Right ventricle myocardium inferior (tissue), 1 donor: ENCODE measurements around the gene PAK4. TPM values are rescaled to one million over a fixed set of nuclear protein-coding genes. Genes with fewer than 3 reads are reported as not detected.

ENCODE experiments used
- ATAC-seq: fragments of 200-7000 bp; cut with Tn5 transposase; one replicate; pipeline ENCODE4 v1.9.1; 2020; ENCODE audit warnings: mild to moderate bottlenecking, moderate library complexity
- DNase-seq: peaks from one replicate; pipeline ENCODE4 v3.0.0; 2021; ENCODE audit errors: missing footprints
- intact Hi-C: fragments of 100-400 bp; cut with DNase I; formaldehyde crosslinking; loops from one replicate; pipeline ENCODE4 v1.11.0; 2022
- total RNA-seq: library from RNA; stranded (reverse); fragmentation: NEBNext Ultra II Directional; extraction: Animal tissue kit (Norgen Biotek cat#: 25700); gene quantifications from one replicate; pipeline ENCODE4 v1.2.1, GENCODE V29; 2021
- donor health status: DM: no; HTN: yes; CAD: no; lungs with severe emphysema.

PAK4 gene
- total RNA-seq, 1 donor from 2014 or later: 16.2 TPM

- no peak for ATAC-seq
- intact Hi-C loops: no loop called here
- no peak for DNase-seq
Measured at GRCh38 chr19:39156326-39157230, 31.0 kb downstream of the PAK4 start.

GRCh38 chr19:39157275-39157996, 31.9 kb downstream of the PAK4 start:
- ATAC-seq: no peak
- intact Hi-C loops: no loop called here
- no peak for DNase-seq

- no peak for ATAC-seq
- intact Hi-C loops: no loop called here
Measured at GRCh38 chr19:39157997-39158389, 32.4 kb downstream of the PAK4 start.

DNA sequence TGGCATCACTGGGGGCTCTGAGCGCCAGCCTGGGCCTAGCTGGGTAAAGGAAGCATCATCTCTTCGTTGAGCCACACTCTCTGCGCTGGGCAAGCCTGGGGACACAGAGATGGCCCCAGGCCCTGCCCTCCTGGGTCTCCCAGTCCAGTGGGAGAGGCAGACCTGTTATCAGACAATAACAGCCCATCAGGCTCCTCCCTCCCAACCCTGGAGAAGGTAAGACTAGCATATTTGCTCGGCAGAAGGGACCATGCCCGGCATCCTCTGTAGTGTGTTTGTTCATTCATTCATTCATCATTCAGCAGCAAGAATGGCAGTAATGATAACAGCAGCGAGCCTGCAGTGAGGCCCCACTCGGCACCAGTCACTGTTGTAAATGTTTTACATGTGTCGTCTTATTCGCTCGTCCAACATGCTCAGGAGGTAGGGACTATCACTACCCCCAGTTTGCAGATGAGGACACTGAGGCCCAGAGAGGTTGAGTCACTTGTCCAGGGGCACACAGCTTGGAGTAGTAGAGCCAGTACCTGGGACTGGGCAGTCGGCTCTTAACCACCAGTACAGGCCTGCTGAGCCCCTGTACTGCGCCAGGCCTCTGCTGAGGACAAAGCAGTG, 33.2 kb downstream of the PAK4 start:
- ATAC-seq (no peak), DNase-seq (no peak)
- intact Hi-C loops: no loop called here

More at GRCh38 chr19:39157997-39158389, 32.4 kb downstream of the PAK4 start:
- no peak for DNase-seq

GRCh38 chr19:39160523-39160861, 34.9 kb downstream of the PAK4 start:
- intact Hi-C loops: no loop called here
- peak; percentile 66 for ATAC-seq
- no peak for DNase-seq

DNA sequence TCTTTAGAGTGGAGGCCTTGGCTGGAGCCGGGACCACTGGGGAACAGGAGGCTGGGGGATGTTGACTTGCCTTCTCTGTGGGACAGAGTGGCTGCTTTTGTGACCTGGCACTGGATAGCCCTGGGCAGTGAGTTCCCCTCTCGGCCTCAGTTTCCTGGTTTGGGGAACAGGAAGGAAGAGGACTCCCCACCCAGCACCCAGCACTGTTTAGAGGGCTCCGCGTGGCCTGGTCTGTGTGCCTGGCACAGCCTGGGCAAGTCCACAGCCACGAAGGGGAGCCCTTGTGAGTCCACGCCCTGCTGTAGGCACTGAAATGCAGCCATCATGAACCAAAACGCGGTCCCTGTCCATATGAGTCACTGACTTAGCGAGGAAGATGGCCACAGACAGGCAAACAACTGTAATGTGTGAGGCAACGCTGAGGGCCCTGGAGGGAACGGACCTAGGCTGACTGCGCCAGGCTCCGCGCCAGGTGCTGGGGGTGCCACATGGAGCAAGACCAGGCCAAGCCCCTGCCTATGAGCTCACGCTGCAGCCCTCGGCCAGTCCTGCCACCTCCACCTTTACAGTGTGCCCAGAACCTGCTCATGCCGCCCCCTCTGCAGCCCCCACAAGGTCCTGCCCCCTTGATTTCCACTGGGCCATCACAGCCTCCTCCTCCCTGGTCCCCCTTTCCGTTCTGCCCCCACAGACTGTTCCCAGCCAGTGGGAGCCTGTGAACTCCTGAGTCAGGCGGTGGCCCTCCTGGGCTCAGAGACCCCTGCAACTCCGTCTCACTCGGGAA, 35.5 kb downstream of the PAK4 start:
- ATAC-seq (peak; percentile 8), DNase-seq (no peak)
- intact Hi-C loops: no loop called here

- intact Hi-C loops: no loop called here
- no peak for ATAC-seq
- DNase-seq: no peak
Measured at GRCh38 chr19:39162441-39163043, 37.0 kb downstream of the PAK4 start.

DNA sequence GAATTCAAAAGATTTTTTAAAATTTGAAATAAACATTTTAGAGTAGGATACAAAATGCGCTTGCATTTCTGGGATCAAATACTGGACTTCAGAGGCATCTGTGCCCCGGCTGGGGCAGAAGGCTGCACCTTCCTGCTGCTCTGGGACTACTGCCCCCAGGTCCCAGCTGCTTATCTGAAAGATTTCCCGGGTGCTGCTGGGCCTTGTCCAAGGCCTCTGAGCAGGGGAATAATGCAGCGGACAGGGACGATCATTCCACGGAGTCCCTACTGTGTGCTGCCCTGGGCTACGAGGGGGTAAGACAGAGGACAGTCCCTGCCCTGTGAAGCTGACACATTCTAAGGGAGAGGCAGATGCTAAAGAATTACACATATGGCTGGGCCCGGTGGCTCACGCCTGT, 38.0 kb downstream of the PAK4 start:
- ATAC-seq: no peak
- no peak for DNase-seq

GRCh38 chr19:39164289-39164688, 38.7 kb downstream of the PAK4 start:
- ATAC-seq: no peak
- DNase-seq: no peak
- intact Hi-C loops: no loop called here

More for the DNA sequence above, 38.0 kb downstream of the PAK4 start:
- intact Hi-C loops: no loop called here

DNA sequence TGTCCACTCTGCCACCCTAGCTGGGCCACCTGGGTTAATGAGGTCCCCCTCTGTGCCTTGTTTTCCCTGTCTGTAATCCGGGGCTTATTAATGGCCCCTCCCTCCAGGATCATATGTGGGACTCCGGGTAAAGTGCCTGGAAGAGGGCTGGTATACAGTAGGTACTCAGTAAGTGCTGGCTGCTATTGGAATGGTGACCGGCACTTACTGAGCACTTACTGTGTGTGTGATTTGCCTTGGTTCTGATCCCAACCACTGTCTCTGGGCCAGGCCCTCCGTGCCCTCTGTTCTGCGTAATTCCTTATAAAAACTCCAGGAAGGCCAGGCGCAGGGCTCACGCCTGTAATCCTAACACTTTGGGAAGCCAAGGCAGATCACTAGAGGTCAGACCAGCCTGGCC, 40.3 kb downstream of the PAK4 start:
- DNase-seq (peak; percentile 37), ATAC-seq (no peak)
- intact Hi-C loops: no loop called here

DNA sequence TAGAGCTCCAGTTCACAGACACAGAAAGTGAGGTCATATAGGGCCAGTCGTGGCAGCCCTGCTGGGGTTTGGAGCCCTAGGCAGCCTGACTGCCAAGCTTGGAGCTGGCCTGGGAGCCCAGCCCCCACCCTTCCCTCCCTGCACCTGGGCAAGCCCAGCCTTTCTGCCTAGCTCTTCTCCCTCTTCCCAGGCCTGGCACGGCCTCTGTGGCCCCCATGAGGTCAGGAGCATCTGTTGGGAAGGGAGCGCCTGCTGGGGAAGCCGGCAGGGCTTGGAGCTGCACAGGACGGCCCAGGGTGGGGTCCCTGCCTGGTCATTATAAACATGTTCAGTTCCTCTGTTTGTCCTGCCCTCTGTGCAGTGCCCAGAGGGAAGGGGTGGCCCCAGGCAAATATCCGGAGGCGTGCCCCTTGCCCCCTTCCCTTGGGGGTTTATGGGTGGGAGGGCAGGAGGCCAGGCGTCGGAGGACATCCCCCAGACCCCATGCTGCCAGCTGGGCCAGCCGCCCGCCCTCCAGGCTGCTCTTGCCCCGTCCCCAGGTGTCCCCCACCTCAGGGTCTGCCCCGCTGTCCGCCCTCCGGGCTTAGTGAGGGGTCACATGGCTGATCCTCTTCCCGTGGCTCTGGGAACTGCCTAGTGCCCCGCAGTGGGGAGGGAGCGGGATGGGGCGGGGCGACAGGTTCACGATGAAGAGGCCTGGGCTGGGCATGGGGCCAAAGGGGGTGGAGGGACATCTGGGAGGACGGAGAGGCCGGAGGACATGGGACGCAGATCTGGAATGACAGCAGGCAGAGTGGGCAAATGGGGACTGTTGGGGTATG, 41.2 kb downstream of the PAK4 start:
- DNase-seq (no peak), ATAC-seq (peak; percentile 32)
- intact Hi-C loops: no loop called here

DNA sequence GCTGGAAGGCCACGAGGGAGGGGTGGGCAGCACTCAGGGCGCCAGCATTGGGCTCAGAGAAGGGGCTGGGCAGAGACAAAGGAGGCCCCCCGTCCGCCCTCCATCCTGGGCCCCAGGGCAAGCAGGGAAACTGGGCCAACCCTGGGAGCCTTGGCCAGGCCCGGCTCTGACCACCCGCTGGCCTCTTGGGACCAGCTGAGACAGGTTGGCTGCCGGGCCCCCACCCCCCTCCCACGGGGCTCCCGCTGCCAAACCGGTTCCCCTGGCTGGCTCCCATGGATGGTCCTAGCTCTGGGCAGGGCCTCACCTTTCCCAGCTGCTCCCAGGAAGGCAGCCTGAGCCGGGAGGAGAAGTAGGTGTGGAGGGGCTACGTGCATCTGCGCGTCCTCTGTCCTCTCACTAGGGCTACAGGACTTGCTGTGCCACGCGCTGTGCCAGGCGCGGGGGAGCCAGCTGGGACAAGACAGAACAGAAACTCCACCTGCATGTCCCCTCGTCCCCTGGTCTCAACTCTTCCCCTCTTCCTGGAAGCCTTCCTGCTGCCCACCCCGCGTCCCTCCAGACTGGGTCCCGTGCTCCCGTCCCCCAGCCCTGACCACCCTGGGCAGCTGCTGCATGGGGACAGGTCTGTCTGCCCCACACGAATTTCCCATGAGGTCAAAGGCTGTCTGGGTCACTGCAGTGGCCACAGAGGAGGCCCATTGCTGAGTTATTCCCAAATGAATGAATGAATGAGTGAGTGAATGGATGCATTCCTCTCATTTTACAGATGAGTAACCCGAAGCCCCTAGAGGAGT, 42.1 kb downstream of the PAK4 start:
- no peak for ATAC-seq
- DNase-seq: no peak
- intact Hi-C loops: no loop called here

DNA sequence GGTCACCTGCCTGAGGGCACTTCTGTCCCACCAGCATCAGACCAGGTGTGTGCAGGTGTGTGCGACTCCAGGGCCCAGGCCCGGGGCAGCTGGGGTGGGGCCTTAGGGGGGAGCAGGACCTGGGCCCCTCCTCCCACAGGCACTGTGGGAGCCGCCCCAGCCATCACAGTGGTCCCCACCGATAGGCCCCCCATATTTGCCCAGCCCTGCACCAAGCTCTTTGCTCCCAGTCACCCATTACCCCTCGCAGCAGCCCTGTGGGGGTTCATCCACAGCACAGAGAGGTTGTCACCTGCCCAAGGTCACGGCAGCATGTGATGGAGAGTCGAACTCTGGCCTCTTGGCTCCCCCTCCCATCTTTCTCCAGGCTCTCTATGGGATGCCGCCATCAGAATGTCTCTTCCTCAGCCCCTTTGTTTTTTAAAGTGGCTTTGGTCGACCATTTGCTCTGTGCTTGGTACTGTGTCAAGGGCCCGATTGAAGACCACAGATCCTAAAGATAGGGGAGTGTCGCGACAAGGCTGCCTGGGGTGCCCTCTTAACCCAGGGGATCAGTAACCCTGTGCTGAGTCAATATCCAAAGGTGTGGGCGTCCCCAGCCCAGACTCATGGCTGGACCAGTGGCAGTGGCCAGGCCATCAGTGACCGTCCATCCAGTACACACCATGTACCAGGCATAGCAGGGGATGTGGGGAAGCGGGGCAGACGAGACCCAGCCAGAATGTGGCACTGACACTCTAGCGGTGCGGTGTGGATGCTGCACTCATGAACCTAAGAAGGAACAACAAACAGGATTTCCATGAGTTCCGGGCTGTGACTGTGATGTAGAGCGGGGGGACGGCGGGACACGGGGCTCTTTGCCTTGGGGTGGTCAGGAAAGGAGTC, 42.9 kb downstream of the PAK4 start:
- DNase-seq (peak; percentile 8), ATAC-seq (no peak)
- intact Hi-C loops: no loop called here

GRCh38 chr19:39169143-39169810, 43.7 kb downstream of the PAK4 start:
- intact Hi-C loops: no loop called here
- no peak for ATAC-seq
- DNase-seq: no peak

DNA sequence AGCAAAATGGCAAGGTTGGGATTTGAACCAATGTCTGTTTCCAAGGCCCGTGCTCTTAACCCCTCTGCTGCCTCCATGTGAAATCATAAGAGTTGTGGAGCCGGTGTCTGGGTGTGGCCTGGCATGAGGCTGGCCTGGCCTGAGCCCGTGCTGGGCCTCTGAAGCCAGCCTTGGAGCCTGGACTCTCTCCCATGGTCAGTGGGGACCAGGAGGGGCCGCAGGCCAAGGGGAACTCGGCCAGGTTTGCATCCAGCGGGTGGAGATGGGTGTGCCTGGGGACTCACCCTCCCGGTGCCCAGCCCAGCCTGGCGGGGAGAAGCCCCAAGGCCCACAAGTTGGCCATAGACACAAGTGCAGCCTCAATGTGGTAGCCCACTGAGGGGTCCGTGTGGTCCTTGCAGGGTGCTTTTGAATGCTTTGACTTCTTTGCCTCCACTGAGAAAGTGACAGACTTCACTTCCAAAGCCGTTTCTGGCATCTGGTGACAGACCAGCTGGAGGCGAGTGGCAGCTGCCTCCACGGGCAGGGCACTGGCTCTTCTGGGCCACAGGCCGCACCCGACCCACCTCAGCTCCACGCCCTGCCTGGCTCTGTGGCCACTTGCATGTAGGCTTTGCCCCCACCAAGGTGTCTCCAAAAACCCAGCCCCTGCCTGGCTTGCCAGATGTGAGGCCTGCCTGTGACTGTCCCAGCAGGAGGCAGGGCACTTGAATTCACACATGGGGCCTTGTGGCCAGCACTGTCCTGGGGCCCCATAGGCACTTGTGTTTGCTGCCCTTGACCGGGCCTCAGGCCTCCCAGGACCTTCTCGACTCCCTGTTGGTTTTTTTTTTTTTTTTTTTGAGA, 45.0 kb downstream of the PAK4 start:
- DNase-seq (no peak), ATAC-seq (peak; percentile 41)
- intact Hi-C loops: no loop called here
